GM19372 (cell line): Measurements from ENCODE around the gene SMARCA4.
A peak's percentile ranks its signal among the peaks of the same experiment; 100 is the strongest.
"Not testable (repeated sequence)": the region's sequence is repeated elsewhere in the genome, so short reads cannot be mapped to it uniquely, and the experiment has no call there.

Source experiments
- ATAC-seq: cut with Tn5 transposase; IDR thresholded peaks from one replicate; pipeline ENCODE4 v1.9.1; 2021; ENCODE audit warnings: mild to moderate bottlenecking, low read depth, moderate library complexity; ENCODE audit not compliant: unreplicated experiment

The SMARCA4 gene

DNA sequence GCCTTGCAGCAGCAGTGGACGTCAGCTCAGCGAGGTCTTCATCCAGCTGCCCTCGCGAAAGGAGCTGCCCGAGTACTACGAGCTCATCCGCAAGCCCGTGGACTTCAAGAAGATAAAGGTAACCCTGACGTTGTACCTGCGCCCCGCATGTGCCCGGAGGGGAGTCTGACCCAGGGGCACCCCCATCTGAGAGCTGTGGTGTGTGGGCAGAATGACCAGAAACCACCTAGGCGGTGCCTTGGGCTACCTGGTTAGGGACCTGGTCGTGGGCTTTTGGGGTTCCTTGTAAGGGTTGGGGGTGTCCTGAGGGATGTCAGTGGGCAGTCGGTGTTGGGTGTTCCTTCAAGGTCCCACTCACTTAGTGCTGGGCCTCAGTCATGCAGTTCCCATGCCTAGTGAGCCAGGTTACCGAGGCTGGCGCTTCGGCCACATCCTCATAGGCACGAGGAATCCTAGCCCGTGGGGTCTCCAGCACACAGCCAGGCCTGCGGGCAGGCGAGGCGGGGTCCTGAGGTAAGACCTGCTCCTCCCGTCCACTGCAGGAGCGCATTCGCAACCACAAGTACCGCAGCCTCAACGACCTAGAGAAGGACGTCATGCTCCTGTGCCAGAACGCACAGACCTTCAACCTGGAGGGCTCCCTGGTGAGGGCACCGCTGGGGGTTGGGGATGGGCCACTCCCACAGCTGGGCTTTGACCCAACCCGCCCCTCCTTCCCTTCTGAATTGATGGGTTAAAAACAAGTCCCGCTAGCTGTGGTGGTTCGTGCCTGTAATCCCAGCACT is 97.6 kb downstream of the SMARCA4 start:
- no peak for ATAC-seq

DNA sequence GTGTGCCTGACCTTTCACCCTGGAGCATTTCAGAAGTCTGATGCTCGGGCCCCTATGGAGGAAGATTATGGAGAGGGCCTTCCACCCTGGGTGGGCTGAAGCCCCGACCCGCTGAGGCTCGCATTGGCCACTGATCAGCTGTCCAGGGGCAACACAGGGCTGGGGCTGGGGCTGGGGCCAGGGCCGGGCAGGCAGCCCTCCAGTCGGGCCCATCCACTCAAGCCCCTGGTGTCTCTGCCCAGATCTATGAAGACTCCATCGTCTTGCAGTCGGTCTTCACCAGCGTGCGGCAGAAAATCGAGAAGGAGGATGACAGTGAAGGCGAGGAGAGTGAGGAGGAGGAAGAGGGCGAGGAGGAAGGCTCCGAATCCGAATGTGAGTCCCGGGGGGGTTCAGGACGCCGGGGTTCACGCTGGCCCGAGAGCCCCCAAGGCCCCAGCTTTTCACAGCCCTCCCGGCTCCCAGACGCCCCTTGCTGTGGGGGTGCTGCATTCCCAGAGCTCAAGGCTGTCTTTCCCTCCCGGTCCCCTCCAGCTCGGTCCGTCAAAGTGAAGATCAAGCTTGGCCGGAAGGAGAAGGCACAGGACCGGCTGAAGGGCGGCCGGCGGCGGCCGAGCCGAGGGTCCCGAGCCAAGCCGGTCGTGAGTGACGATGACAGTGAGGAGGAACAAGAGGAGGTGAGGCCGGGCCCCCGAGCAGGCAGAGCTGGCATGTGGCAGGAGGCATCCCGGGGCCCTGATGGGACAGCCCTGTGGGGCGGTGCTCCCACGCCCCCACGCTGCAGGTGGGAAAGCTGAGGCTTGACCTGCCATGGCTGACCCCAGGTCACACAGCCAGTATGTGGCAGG is 98.9 kb downstream of the SMARCA4 start:
- ATAC-seq, result no peak

- no peak for ATAC-seq
Measured at GRCh38 chr19:11061952-11062351, 101.1 kb downstream of the SMARCA4 start.

DNA sequence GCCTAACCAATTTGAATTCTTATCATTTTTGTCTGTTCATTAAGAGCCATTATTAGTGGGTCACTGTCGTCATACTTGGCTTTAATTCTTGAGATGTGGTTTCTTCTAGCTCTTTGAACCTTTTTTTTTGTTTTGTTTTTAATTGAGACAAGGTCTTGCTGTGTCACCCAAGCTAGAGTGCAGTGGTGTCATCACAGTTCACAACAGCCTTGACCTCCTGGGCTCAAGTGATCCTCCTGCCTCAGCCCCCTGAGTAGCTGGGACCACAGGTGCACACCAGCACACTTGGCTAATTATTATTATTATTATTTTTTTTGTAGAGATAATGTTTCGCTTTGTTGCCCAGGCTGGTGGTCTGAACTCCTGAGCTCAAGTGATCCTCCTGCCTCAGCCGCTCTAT is 102.6 kb downstream of the SMARCA4 start:
- ATAC-seq, result no peak

- ATAC-seq, result no peak
Measured at GRCh38 chr19:11064831-11065303, 104.0 kb downstream of the SMARCA4 start.

GRCh38 chr19:11066326-11066725 is 105.5 kb downstream of the SMARCA4 start:
- no peak for ATAC-seq

GRCh38 chr19:11067356-11068113 is 106.7 kb downstream of the SMARCA4 start:
- no peak for ATAC-seq

DNA sequence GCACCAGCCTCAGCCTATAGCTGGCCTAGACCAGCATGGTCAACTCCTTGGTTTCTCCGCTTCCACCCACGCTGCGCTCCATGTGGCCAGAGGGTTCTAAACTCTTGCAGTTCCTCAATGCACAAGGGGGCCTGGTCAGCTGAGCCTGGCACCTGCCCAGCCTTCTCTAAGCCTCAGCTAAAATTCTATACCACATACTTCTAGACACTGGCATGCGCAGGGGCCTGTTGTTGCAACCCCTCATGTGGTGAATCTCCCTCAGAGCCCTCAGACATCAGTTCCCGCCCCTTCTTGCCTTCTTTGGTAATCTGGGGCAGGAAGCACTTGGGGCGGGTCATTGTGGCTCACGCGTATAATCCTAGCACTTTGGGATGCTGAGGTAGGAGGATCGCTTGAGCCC is 108.7 kb downstream of the SMARCA4 start:
- ATAC-seq, result no peak

DNA sequence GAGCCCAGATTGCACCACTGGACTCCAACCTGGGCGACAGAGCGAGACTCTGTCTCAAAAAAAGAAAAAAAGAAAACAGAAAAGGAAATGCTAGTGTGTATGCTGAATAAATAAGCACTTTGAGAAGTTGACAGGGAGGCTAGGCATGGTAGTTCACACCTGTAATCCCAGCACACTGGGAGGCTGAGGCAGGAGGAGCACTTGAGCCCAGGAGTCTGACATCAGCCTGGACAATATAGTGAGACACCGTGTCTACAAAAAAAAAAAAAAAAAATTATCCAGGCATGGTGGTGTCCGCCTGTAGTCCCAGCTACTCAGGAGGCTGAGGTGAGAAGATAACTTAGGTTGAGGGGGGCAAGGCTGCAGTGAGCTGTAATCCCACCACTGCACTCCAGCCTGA is 109.3 kb downstream of the SMARCA4 start:
- no peak for ATAC-seq

GRCh38 chr19:11073568-11073967 is 112.7 kb downstream of the SMARCA4 start:
- ATAC-seq, result no peak

DNA sequence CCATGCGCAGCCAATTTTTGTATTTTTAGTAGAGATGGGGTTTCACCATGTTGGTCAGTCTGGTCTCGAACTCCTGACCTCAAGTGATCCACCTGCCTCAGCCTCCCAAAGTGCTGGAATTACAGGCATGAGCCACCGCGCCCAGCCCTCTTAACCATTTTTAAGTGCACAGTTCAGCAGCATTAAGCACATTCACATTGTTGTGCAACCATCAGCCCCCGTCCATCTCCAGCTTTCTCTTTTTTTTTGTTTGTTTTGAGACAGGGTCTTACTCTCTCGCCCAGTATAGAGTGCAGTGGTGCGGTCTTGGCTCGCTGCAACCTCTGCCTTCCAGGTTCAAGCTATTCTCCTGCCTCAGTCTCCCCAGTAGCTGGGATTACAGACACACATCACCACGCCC is 116.0 kb downstream of the SMARCA4 start:
- not testable (repeated sequence) for ATAC-seq

- ATAC-seq, result no peak
Measured at GRCh38 chr19:11078893-11079292, 118.1 kb downstream of the SMARCA4 start.

- no peak for ATAC-seq
Measured at GRCh38 chr19:11079999-11080398, 119.2 kb downstream of the SMARCA4 start.

GRCh38 chr19:11087870-11088505 is 127.2 kb downstream of the SMARCA4 start:
- no peak for ATAC-seq

DNA sequence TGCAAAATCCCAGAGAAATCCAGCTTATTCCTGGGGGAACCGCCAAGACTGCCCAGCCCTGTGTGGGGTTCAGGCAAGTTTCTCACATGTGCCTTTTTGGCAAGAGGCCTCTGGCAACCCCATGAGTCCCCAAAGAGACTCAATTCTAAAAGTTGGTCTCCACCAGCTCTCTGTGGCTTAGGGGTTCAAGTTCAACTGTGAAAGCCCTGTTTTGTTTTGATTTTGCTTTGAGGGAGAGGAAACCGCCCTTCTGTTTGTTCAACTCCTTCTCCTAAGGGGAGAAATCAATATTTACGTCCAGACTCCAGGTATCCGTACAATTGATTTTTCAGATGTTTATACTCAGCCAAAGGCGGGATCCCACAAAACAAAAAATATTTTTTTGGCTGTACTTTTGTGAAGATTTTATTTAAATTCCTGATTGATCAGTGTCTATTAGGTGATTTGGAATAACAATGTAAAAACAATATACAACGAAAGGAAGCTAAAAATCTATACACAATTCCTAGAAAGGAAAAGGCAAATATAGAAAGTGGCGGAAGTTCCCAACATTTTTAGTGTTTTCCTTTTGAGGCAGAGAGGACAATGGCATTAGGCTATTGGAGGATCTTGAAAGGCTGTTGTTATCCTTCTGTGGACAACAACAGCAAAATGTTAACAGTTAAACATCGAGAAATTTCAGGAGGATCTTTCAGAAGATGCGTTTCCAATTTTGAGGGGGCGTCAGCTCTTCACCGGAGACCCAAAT is 127.8 kb downstream of the SMARCA4 start:
- ATAC-seq, result no peak

GRCh38 chr19:11089254-11090013 is 128.6 kb downstream of the SMARCA4 start, which contains the start of gene LDLR:
Gene LDLR (plus strand): TSS chr19:11089463. CDS start chr19:11089549, 86 bp downstream.
- no peak for ATAC-seq

DNA sequence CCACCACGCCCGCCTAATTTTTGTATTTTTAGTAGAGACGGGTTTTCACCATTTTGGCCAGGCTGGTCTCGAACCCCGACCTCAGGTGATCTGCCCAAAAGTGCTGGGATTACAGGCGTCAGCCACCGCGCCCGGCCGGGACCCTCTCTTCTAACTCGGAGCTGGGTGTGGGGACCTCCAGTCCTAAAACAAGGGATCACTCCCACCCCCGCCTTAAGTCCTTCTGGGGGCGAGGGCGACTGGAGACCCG is 129.1 kb downstream of the SMARCA4 start:
- ATAC-seq, result not testable (repeated sequence)

DNA sequence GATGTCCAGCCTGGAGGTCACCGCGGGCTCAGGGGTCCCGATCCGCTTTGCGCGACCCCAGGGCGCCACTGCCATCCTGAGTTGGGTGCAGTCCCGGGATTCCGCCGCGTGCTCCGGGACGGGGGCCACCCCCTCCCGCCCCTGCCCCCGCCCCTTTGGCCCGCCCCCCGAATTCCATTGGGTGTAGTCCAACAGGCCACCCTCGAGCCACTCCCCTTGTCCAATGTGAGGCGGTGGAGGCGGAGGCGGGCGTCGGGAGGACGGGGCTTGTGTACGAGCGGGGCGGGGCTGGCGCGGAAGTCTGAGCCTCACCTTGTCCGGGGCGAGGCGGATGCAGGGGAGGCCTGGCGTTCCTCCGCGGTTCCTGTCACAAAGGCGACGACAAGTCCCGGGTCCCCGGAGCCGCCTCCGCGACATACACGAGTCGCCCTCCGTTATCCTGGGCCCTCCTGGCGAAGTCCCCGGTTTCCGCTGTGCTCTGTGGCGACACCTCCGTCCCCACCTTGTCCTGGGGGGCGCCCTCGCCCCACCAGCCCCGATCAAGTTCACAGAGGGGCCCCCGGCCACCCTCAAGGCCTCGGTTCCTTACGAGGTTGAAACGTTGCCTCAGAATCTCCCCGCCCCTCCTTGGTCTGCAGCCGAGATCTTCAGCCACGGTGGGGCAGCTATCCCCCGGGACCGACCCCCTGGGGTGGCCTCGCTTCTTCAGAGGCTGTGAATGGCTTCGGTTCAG is 129.6 kb downstream of the SMARCA4 start:
- peak; percentile 86 for ATAC-seq
